Stimulated activated CD4-positive, alpha-beta T cell treated with anti-CD3 and anti-CD28 coated beads, TNF-alpha, amount 100 ng/mL, for 48 hours (primary cell): ENCODE data around the gene ABI3BP.

Source experiments
- DNase-seq, 3 donors: peaks; one replicate each; pipeline ENCODE4 v3.0.0-alpha.2; 2020; ENCODE audit warnings: low read depth in 3 of 3

Gene ABI3BP

DNA sequence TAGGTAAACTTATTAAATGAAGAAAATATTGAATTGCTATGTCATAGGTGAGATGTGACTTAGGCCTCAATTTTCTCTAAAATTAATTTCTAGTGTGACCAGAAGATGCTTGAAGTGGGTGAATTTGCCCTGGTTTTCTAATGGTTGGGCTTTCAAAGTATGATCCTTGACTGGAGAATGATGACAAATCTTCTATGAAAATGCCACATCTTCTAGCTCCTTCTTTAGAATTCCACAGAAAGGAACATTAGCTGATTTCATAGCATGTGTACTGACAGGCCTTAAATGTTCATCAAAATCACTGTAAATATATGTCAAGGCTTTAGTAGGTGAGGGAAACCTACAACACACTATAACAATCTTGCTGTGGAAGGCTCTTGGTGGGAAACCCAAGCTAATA is 8.9 kb downstream of the ABI3BP start:
- no peak for DNase-seq

DNA sequence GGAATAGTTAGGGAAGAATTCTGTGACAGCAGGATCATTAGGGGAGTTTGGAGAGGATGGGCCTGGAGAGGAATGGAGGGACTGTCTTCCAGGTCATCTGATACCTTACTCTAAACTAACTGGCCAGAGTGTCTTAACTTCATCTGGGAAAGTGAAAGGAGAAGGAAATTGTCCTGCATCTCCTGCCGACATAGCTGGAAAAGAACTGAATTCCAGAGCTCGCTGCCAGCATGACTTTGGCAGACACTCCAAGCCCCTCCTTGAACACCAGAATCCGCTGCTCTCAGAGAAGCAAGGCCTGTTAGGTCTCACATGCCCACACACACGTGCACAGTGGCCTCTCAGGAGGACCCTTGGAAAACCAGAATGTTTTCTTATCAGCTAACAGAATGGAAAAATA is 10.5 kb downstream of the ABI3BP start:
- DNase-seq: no peak

DNA sequence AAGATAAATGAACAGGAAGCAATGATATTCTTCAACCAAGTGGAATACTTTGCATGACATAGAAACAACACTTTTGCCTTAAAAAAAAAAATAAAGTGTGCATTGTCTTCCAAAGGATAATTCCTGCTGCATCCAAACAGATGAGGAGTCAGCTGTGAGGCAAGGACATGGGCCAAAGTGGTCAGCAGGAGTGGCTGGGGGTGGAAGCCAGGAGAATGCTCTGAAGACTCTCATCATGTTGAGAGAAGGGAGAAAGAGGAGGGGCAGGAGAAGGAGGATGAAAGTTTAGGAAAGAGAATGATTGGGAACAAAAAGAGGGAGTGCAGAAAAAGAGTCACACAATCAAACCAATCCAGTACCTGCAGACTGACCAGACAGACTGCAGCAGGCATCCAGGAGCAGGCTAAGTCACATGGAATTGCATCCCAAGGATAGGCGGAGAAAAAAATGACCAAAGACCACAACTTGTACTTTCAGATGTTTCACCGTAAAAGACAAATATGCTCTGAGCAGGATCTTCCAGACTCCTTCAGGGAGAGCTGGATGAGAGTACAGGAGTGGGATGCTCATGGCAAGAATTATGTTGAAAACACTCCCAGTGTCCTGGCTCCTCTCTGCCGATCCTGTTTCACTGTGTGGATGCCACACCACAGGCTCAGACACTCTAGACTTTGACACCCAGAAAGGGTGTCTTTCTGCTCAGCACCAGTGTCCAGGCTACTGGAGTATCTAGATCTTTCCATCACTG is 11.9 kb downstream of the ABI3BP start:
- DNase-seq: no peak

GRCh38 chr3:100978011-100978659 is 15.1 kb downstream of the ABI3BP start:
- no peak for DNase-seq

- no peak for DNase-seq
These were observed 16.6 kb downstream of the ABI3BP start for GRCh38 chr3:100976611-100977010.

DNA sequence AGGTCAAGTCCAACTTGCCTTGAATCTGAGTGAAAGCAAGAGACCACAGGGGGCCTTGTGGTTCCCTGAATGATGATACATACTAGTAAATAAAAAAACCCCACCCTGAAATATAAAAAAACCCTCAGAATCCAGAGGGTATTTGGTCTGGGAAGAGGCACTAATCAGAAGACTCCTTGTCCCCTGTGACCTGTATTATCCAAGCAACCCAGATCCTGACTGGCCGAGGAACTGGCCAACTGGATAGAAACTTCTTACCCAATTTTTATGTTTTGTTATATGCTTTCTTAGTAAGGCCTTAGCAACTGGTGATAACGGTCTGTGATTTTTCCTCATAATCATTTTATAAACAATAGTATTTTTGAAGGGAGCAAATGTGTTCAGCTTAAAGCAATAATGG is 17.5 kb downstream of the ABI3BP start:
- no peak for DNase-seq

- no peak for DNase-seq
These were observed 19.6 kb downstream of the ABI3BP start for GRCh38 chr3:100973594-100973993.

DNA sequence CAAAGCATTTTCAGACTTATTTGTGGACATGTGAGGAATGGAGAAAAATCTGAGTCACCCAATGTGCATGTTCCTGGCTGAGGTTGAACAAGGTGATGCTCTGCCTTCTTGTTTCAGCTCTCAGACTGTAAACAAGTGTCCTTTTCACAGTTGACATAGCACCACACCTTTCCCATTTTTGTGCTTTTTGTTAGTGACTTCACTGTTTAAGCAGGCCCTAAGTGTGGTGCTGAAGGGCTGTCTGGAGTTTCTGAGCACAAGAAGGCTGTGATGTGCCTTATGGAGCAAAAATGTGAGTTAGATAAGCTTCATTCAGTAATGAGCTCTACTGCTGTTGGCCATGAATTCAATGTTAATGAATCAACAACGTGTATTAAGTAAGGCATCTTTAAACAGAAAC is 20.4 kb downstream of the ABI3BP start:
- no peak for DNase-seq

- DNase-seq: no peak
These were observed 20.8 kb downstream of the ABI3BP start for GRCh38 chr3:100972301-100972844.

DNA sequence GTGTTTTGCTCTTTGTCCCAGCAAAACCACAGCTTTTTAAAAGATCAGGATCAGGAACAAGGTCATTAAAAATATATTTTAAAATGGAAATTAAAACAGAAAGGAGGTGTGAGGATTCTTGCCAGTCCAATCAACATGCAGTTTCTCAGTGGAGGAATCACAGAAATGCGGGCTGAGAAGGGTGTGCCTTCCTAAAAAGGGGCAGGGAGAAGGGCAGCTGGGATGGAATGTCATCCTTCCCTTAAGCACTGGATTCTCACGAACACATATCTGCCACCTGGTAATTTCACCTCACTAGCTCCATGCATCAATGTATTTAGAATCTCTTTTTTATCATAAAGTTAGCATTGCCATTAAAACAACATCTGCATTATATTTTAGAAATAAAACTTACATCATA is 21.4 kb downstream of the ABI3BP start:
- DNase-seq: no peak

- DNase-seq: no peak
These were observed 22.7 kb downstream of the ABI3BP start for GRCh38 chr3:100970477-100970990.

GRCh38 chr3:100968932-100969906 is 24.0 kb downstream of the ABI3BP start:
- no peak for DNase-seq

GRCh38 chr3:100966807-100967206 is 26.4 kb downstream of the ABI3BP start:
- no peak for DNase-seq

DNA sequence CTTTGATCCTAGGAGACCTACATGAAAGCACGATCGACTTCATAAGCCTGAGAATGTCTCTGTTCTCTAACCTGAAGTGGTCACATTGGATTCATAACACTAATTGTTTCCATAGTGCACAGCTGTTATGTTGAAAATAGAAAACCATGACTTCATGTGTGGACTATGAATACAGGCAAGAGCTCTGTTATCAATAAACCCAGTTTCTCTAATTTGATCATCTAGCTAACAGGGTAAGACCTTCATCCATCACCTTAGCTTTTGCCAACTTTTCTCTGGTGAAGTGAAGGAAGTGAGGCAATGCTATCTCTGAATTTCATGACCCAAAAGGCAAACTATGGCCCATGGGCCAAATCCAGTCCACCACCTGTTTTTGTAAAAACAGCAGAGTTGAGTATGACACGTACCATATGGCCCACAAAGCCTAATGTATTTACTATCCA is 27.2 kb downstream of the ABI3BP start:
- no peak for DNase-seq

DNA sequence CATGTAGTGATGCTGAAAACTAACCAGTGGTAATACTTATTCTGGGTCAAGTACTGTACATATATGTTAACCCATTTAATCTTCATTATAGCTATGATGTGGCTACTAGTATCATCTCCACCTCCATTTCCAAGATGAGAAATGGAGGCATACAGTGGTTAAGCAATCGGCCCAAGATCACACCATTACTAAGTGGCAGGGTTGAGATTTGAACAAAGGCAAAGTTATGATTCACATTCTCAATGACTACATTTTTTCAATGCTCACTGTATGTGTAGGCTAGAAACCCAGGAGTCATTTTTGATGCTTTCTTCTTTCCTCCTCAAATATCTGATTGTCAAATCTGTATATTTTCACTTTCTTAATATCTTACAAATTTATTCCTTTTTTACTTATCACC is 30.2 kb downstream of the ABI3BP start:
- DNase-seq: no peak

- no peak for DNase-seq
These were observed 35.8 kb downstream of the ABI3BP start for GRCh38 chr3:100957261-100957986.

- DNase-seq: no peak
These were observed 36.9 kb downstream of the ABI3BP start for GRCh38 chr3:100956276-100956675.

DNA sequence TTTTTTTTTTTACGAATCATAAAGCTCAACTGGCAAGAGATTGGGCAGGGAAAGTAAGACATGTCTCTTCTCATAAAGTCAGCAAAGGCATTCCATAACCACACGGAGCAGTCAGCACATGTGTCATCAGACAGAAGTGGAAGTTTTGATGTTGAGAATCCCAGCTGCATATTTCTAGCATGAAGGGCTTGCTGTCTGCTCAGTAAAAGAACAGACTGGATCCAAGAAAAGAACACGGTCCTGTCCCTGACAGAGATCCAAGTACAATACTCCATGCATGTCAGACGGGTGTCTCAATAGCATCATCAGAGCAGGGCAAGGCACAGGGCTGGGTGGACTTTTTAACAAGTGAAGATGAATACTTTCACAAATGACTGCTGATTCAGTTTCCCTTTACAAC is 38.2 kb downstream of the ABI3BP start:
- DNase-seq: no peak

GRCh38 chr3:100954199-100954935 is 38.9 kb downstream of the ABI3BP start:
- no peak for DNase-seq

DNA sequence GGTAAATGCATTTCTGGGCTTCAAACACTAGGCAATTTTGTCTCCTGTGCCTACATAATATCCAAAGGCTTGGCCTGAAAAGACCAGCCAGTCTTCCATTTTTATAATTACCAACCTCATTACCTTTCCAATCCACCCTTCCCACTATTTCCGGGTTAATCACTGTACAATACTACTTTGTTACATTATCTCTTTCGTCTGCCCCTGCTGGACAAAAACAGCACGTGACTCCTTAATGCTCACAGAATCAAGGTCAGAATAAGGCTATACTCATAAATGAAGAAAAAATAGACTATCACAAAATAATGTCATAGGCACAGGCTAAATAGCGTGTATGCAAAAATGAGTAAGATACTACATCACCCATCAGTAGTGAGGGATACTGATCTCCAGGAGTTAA is 40.1 kb downstream of the ABI3BP start:
- no peak for DNase-seq
